Osteocyte (in vitro differentiated cells): ENCODE measurements around the gene FRY. TPM values are rescaled to one million over a fixed set of nuclear protein-coding genes. Genes with fewer than 3 reads are reported as not detected.

Source experiments
- DNase-seq: peaks from one replicate; pipeline ENCODE4 v3.0.0; 2021; ENCODE audit warnings: mixed read lengths; ENCODE audit not compliant: unreplicated experiment; ENCODE audit errors: extremely low spot score
- H3K27ac Mint-ChIP-seq: one replicate; pipeline ENCODE4 v1.8.0; 2021; ENCODE audit warnings: mild to moderate bottlenecking, mixed read lengths; ENCODE audit not compliant: unreplicated experiment
- H3K27me3 Mint-ChIP-seq: one replicate; pipeline ENCODE4 v1.8.0; 2021; ENCODE audit warnings: mixed read lengths; ENCODE audit not compliant: unreplicated experiment
- H3K36me3 Mint-ChIP-seq: one replicate; pipeline ENCODE4 v1.8.0; 2021; ENCODE audit warnings: mixed read lengths; ENCODE audit not compliant: unreplicated experiment
- H3K4me1 Mint-ChIP-seq: one replicate; pipeline ENCODE4 v1.8.0; 2021; ENCODE audit warnings: mixed read lengths; ENCODE audit not compliant: unreplicated experiment
- H3K4me3 Mint-ChIP-seq: one replicate; pipeline ENCODE4 v1.8.0; 2021; ENCODE audit warnings: mild to moderate bottlenecking, moderate library complexity, mixed read lengths; ENCODE audit not compliant: unreplicated experiment
- H3K9me3 Mint-ChIP-seq: one replicate; pipeline ENCODE4 v1.8.0; 2021; ENCODE audit warnings: mixed read lengths; ENCODE audit not compliant: unreplicated experiment
- CTCF ChIP-seq: fragments of 200-600 bp; sonication (generic); IDR thresholded peaks from 2 replicates; pipeline ENCODE4 v1.5.0; 2021; ENCODE audit warnings: antibody characterized with exemption, mild to moderate bottlenecking, moderate library complexity
- total RNA-seq: library from RNA; stranded (reverse); gene quantifications from 2 replicates; pipeline ENCODE4 v1.2.1, GENCODE V29; 2021

The FRY gene
- total RNA-seq, 1 donor from 2014 or later = 2.0 TPM

GRCh38 chr13:32246468-32246867 lies 214.9 kb downstream of the FRY start:
- TF ChIP-seq CTCF = peak; percentile 87
- H3K27ac Mint-ChIP-seq = no peak overlapping the region
- peak; percentile 88 for DNase-seq

GRCh38 chr13:32247887-32248286 lies 216.3 kb downstream of the FRY start:
- TF ChIP-seq CTCF = no peak

More at GRCh38 chr13:32246468-32246867, 214.9 kb downstream of the FRY start:
- no peaks in the 10 kb centered on the region for H3K9me3 Mint-ChIP-seq
- H3K36me3 Mint-ChIP-seq = no peaks in the 10 kb centered on the region
- peaks cover 7% of the 10 kb centered on the region for H3K4me1 Mint-ChIP-seq
- H3K4me3 Mint-ChIP-seq = no peak overlapping the region
- no peaks in the 10 kb centered on the region for H3K27me3 Mint-ChIP-seq

GRCh38 chr13:32248801-32249200 lies 217.2 kb downstream of the FRY start:
- no peaks in the 10 kb centered on the region for H3K27me3 Mint-ChIP-seq
- no peak overlapping the region for H3K4me3 Mint-ChIP-seq
- H3K27ac Mint-ChIP-seq = no peak overlapping the region
- H3K36me3 Mint-ChIP-seq = no peaks in the 10 kb centered on the region
- H3K9me3 Mint-ChIP-seq = no peaks in the 10 kb centered on the region
- no peak for TF ChIP-seq CTCF
- no peak for DNase-seq
- peaks cover 7% of the 10 kb centered on the region for H3K4me1 Mint-ChIP-seq

More at GRCh38 chr13:32247887-32248286, 216.3 kb downstream of the FRY start:
- H3K36me3 Mint-ChIP-seq = no peaks in the 10 kb centered on the region
- no peaks in the 10 kb centered on the region for H3K9me3 Mint-ChIP-seq
- H3K27ac Mint-ChIP-seq = no peak overlapping the region
- DNase-seq = no peak
- H3K4me1 Mint-ChIP-seq = peaks cover 7% of the 10 kb centered on the region
- H3K27me3 Mint-ChIP-seq = no peaks in the 10 kb centered on the region
- H3K4me3 Mint-ChIP-seq = no peak overlapping the region

GRCh38 chr13:32252812-32253438 lies 221.4 kb downstream of the FRY start:
- no peak for TF ChIP-seq CTCF
- Mint-ChIP-seq H3K36me3 (no peaks in the 10 kb centered on the region), H3K27ac (no peak overlapping the region), H3K27me3 (no peaks in the 10 kb centered on the region), H3K4me1 (peaks cover 12% of the 10 kb centered on the region), H3K4me3 (no peak overlapping the region), H3K9me3 (no peaks in the 10 kb centered on the region)
- DNase-seq = no peak

GRCh38 chr13:32253911-32254399 lies 222.4 kb downstream of the FRY start:
- Mint-ChIP-seq H3K36me3 (no peaks in the 10 kb centered on the region), H3K4me1 (peaks cover 12% of the 10 kb centered on the region), H3K27me3 (no peaks in the 10 kb centered on the region), H3K27ac (no peak overlapping the region), H3K9me3 (no peaks in the 10 kb centered on the region), H3K4me3 (no peak overlapping the region)
- DNase-seq = no peak
- no peak for TF ChIP-seq CTCF
